DOHH2 (cell line): ENCODE measurements around the gene URGCP.

Experiments used
- H3F3A ChIP-seq: fragments of 200-600 bp; sonication (generic), shearing (Covaris generic); 2 replicates; pipeline ENCODE4 v1.6.0; 2016; ENCODE audit warnings: antibody characterized with exemption, mild to moderate bottlenecking; ENCODE audit not compliant: control insufficient read depth, insufficient read depth
- H3K27ac ChIP-seq: fragments of 200-600 bp; sonication (generic); 2 replicates; pipeline ENCODE4 v1.5.1; 2014; ENCODE audit warnings: low read depth, mild to moderate bottlenecking, low read length, moderate library complexity
- H3K27me3 ChIP-seq: fragments of 200-600 bp; sonication (generic); 2 replicates; pipeline ENCODE4 v1.6.1; 2014; ENCODE audit warnings: mild to moderate bottlenecking, low read length, mixed read lengths; ENCODE audit not compliant: control insufficient read depth
- H3K36me3 ChIP-seq: fragments of 200-600 bp; sonication (generic); 2 replicates; pipeline ENCODE4 v1.6.1; 2014; ENCODE audit warnings: mild to moderate bottlenecking, low read length, moderate library complexity, mixed read lengths; ENCODE audit not compliant: control insufficient read depth
- H3K4me1 ChIP-seq: fragments of 200-600 bp; sonication (generic); 2 replicates; pipeline ENCODE4 v1.6.1; 2014; ENCODE audit warnings: mild to moderate bottlenecking, low read length, mixed read lengths; ENCODE audit not compliant: control insufficient read depth
- H3K4me2 ChIP-seq: fragments of 200-600 bp; sonication (generic); 2 replicates; pipeline ENCODE4 v1.6.0; 2014; ENCODE audit warnings: mild to moderate bottlenecking, low read length, moderate library complexity
- H3K4me3 ChIP-seq: fragments of 200-600 bp; sonication (generic); 2 replicates; pipeline ENCODE4 v1.5.1; 2014; ENCODE audit warnings: mild to moderate bottlenecking, low read length, mixed read lengths
- H3K79me2 ChIP-seq: fragments of 200-600 bp; sonication (generic); 2 replicates; pipeline ENCODE4 v1.6.1; 2014; ENCODE audit warnings: mild to moderate bottlenecking, low read length, mixed read lengths; ENCODE audit not compliant: control insufficient read depth
- H3K9me2 ChIP-seq: fragments of 200-600 bp; sonication (generic); replicated peaks from 2 replicates; pipeline ENCODE4 v1.6.1; 2014; ENCODE audit warnings: mild to moderate bottlenecking, low read length, mixed read lengths; ENCODE audit not compliant: control insufficient read depth
- H3K9me3 ChIP-seq: fragments of 200-600 bp; sonication (generic); 2 replicates; pipeline ENCODE4 v1.6.1; 2014; ENCODE audit warnings: antibody characterized with exemption, low read length, mixed read lengths; ENCODE audit not compliant: control insufficient read depth, insufficient read depth
- H4K20me1 ChIP-seq: fragments of 200-600 bp; sonication (generic); 2 replicates; pipeline ENCODE4 v1.6.0; 2014; ENCODE audit warnings: low read depth, mild to moderate bottlenecking, antibody characterized with exemption, low read length, moderate library complexity; ENCODE audit not compliant: control insufficient read depth, insufficient read depth
- CTCF ChIP-seq: fragments of 200-600 bp; sonication (generic); IDR thresholded peaks from one replicate; pipeline ENCODE4 v1.5.1; 2014; ENCODE audit warnings: antibody characterized with exemption, mild to moderate bottlenecking, low read depth, low read length; ENCODE audit not compliant: poor library complexity, severe bottlenecking
- EZH2phosphoT487 ChIP-seq: fragments of 200-600 bp; sonication (generic); IDR thresholded peaks from 2 replicates; pipeline ENCODE4 v1.6.1; 2017; ENCODE audit warnings: borderline replicate concordance, mild to moderate bottlenecking, antibody characterized with exemption, low read length, moderate library complexity, mixed read lengths

The URGCP gene

GRCh38 chr7:43847496-43847895 lies 58.9 kb downstream of the URGCP start:
- Histone ChIP-seq H3F3A (no peaks in the 10 kb centered on the region), H3K79me2 (no peaks in the 10 kb centered on the region), H3K9me2 (no peaks in the 10 kb centered on the region), H3K4me3 (no peak overlapping the region), H3K9me3 (peaks cover 4% of the 10 kb centered on the region; the same call in 1 of the 2 replicates), H4K20me1 (no peaks in the 10 kb centered on the region), H3K4me2 (no peak overlapping the region), H3K36me3 (no peaks in the 10 kb centered on the region), H3K27me3 (peaks cover 9% of the 10 kb centered on the region), H3K27ac (no peak overlapping the region), H3K4me1 (no peaks in the 10 kb centered on the region)
- TF ChIP-seq EZH2phosphoT487, result no peak
- no peak for TF ChIP-seq CTCF

GRCh38 chr7:43844662-43845061 lies 61.7 kb downstream of the URGCP start:
- Histone ChIP-seq H3K9me2 (no peaks in the 10 kb centered on the region), H3K4me1 (no peaks in the 10 kb centered on the region), H3K27ac (no peak overlapping the region), H3F3A (no peaks in the 10 kb centered on the region), H4K20me1 (no peaks in the 10 kb centered on the region), H3K79me2 (no peaks in the 10 kb centered on the region), H3K4me2 (no peak overlapping the region), H3K36me3 (no peaks in the 10 kb centered on the region), H3K27me3 (peaks cover 3% of the 10 kb centered on the region; the same call in 1 of the 2 replicates), H3K4me3 (no peak overlapping the region), H3K9me3 (no peaks in the 10 kb centered on the region)
- TF ChIP-seq CTCF, result no peak
- TF ChIP-seq EZH2phosphoT487, result no peak

GRCh38 chr7:43844257-43844656 lies 62.1 kb downstream of the URGCP start:
- no peaks in the 10 kb centered on the region for H3K79me2 ChIP-seq
- no peaks in the 10 kb centered on the region for H3K36me3 ChIP-seq
- no peaks in the 10 kb centered on the region for H3F3A ChIP-seq
- no peak for TF ChIP-seq EZH2phosphoT487
- TF ChIP-seq CTCF, result no peak
- H3K9me3 ChIP-seq, result no peaks in the 10 kb centered on the region
- H3K4me2 ChIP-seq, result no peak overlapping the region
- no peak overlapping the region for H3K27ac ChIP-seq
- no peaks in the 10 kb centered on the region for H3K4me1 ChIP-seq
- no peaks in the 10 kb centered on the region for H4K20me1 ChIP-seq
- H3K9me2 ChIP-seq, result no peaks in the 10 kb centered on the region
- H3K4me3 ChIP-seq, result no peak overlapping the region
- H3K27me3 ChIP-seq, result peaks cover 3% of the 10 kb centered on the region; the same call in 1 of the 2 replicates
